ENCODE measurements around the gene CCM2L.

GRCh38 chr20:31974296-31974695, 35.9 kb upstream of the CCM2L start:
- TF ChIP-seq CTCF (IDR thresholded peaks at IDR 0.05; ENCODE audit: low read length) (no peak), EZH2 (IDR thresholded peaks at IDR 0.05; ENCODE audit: borderline replicate concordance, low read length) (no peak)

Data from OCI-LY1 (cell line).